Motor neuron (in vitro differentiated cells): ENCODE measurements around the gene PPP1R3F. TPM values are rescaled to one million over a fixed set of nuclear protein-coding genes. Genes with fewer than 3 reads are reported as not detected.

Source experiments
- ATAC-seq, 8 experiments: fragments of 200-7000 bp; cut with Tn5 transposase; replicated peaks in 6 of 8; 2 replicates each; pipeline ENCODE4 v1.8.0; 2021; ENCODE audit warnings: mild to moderate bottlenecking in 8 of 8, moderate library complexity in 8 of 8
- H3K27ac ChIP-seq, 2 donors: fragments of 250-450 bp; sonication (Bioruptor Pico); 2 replicates each; pipeline ENCODE4 v1.9.0; 2021; ENCODE audit warnings: antibody characterized with exemption in 2 of 2, mild to moderate bottlenecking in 2 of 2, moderate library complexity in 1 of 2
- H3K4me1 ChIP-seq, 2 donors: fragments of 250-450 bp; sonication (Bioruptor Pico); replicated peaks in 1 of 2; 2 replicates each; pipeline ENCODE4 v1.6.1; 2021; ENCODE audit warnings: antibody characterized with exemption in 2 of 2, mild to moderate bottlenecking in 2 of 2, moderate library complexity in 1 of 2
- H3K4me3 ChIP-seq, 5 donors: fragments of 250-450 bp; sonication (Bioruptor Pico); 2 replicates each; pipeline ENCODE4 v1.9.0; 2021; ENCODE audit warnings: antibody characterized with exemption in 5 of 5, mild to moderate bottlenecking in 5 of 5, moderate library complexity in 4 of 5
- WGBS, 10 experiments: fragments of 450-650 bp; shearing (Covaris generic); methylation state at CpG; one replicate each; pipeline ENCODE4 v1.0.0; 2022; 5-methylcytosine and 5-hydroxymethylcytosine counted together
- in situ Hi-C, 9 experiments: fragments of 400-800 bp; cut with MboI; loops; one replicate each; pipeline ENCODE4 v1.15.0; 2021; ENCODE audit warnings: low sequenced_read_pairs in 9 of 9, low pct_unique_long_range_greater_than_20kb in 2 of 9; ENCODE audit not compliant: unreplicated experiment in 9 of 9
- total RNA-seq, 8 experiments: library from RNA; unstranded; fragments of 300-600 nt; gene quantifications; 2 replicates each; pipeline versions ENCODE4 v1.2.3 to v1.2.4, GENCODE V29; 2022

The PPP1R3F gene
- total RNA-seq, 8 experiments from 2014 or later: 3.8 to 16.1 (median 11.2) TPM

DNA sequence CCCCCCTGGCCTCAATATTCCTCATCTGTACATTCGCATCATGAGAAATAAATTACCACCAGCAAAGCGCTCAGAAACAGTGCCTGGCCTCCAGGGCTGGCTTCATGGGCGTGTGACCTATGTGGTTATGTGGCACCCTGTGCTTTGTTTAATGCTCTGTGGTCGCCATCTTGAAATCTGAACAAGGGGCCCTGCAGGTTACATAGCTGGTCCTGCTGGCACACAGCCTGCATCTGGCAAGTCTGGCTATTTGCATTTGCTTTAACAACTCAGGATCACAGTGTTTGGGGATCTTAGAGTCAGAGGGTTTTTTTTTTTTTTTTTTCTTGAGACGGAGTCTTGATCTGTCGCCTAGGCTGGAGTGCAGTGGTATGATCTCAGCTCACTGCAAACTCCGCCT is 15.0 kb upstream of the PPP1R3F start:
- peak in 2 of 8 experiments; percentile 18 to 55 for ATAC-seq
- no peak overlapping the region for H3K27ac ChIP-seq
- in situ Hi-C loops: no loop called here
- H3K4me3 ChIP-seq: no peak overlapping the region
- WGBS, 10 experiments: 20 to 80% (median 67%) methylated on average over 1 to 5 of the region's 7 CpGs; no CpG with 5 or more reads in 7 of the 10 experiments
- H3K4me1 ChIP-seq: no peaks in the 10 kb centered on the region

GRCh38 chrX:49256268-49256995 is 13.2 kb upstream of the PPP1R3F start:
- Histone ChIP-seq H3K4me1 (no peaks in the 10 kb centered on the region), H3K4me3 (no peak overlapping the region), H3K27ac (no peak overlapping the region)
- 79% methylated on average over 2 of the region's 9 CpGs; no CpG with 5 or more reads in 9 of the 10 experiments for WGBS, 10 experiments
- ATAC-seq: no peak
- in situ Hi-C loops: no loop called here

DNA sequence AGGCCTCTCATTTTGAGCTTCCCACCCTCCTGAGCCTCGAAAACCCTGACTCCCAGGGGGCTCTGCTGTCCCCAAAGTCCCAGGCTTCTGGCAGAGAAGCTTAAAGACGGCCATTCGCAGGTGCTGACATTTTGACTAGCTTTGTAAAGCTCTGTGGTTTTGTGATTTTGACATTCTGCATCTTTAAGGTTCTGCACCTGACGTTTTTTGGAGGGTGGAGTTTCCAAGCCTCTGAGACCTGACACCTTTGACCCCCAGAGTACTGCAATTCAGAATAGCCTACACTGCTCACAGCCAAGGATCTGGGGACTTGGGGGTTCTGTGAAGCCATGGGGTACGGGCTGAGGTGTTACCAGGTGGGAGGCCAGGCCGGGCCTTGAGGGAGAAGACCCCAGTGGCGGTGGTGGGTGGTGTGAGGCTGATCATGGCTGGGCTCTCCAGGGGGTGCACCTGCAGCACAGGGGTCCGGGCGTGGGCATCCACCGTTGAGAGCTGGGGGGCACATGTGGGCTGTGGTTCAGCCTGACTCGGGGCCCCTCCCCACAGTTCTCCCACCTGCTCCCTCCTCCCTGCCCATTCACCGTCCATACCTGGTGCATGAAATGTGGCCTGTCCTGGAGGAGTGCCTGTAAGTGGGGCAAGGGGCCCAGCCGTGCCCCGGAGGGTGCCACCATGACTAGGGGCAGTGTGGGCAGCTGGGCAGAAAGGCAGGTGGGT is 12.4 kb upstream of the PPP1R3F start:
- WGBS, 10 experiments: 11 to 70% methylated on average over 2 to 3 of the region's 14 CpGs; no CpG with 5 or more reads in 8 of the 10 experiments
- H3K27ac ChIP-seq: no peak overlapping the region
- H3K4me3 ChIP-seq: no peak overlapping the region
- no peak for ATAC-seq
- in situ Hi-C loops: no loop called here
- no peaks in the 10 kb centered on the region for H3K4me1 ChIP-seq

DNA sequence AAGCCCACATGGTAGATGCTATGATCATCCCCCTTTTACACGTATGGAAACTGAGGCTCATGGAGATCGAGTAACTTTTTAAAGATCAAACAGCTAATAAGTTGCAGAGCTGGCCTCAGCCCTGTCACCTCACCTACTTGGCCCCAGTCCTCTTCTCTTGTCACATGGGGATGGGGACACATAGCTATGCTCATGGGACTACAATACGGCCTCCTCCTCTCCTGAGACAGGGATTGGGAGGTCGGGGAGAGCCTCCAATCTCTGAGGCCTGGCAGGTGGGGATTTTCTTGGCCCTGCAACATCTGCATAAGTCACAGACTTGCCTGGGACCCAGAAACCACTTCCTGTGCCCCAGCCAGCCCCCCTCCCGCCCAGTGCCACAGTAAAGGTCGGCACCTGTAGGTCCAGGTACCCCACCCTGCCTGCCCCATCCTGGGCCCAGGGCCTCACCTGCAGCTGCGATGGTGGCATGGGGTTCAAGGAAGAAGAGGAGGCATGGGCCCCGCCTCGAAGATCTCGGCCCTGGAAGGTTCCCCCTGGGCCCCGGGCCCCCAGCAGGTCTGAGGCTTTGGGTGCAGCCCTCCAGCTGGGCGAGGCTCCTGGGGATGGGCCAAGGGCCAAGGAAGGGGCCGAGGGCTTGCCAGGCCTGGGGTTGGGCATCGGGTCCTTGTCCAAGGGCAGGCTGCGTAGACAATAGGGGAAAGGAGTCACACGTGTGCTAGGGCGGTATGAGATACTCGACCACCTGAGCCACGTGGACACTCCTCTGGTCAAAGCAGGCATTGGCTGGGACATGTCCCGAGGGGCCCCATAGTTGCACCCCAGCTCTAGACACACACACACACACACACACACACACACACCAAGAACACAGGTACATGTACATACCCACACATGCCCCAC is 11.5 kb upstream of the PPP1R3F start:
- no peak overlapping the region for H3K27ac ChIP-seq
- no CpG with 5 or more reads among the region's 20 CpGs for WGBS, 10 experiments
- no peak for ATAC-seq
- in situ Hi-C loops: no loop called here
- H3K4me3 ChIP-seq: no peak overlapping the region
- no peaks in the 10 kb centered on the region for H3K4me1 ChIP-seq

DNA sequence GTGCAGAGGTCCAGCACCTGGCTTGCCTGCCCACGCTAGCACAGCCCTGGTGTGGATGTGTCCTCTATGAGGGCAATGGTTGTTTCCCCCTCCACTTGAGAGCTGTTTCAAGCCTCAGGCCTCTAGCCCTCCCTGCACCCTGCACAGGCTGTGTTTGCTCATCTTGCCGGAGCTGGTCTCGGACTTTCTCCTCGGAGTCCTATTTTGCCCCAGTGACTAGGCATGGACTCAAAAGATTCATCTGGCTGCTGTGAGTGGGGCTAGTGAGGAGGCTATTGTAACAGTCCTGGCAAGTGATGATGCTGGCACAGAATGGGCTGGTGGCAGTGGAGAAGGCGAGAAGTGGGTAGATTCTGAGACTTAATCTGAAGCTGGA is 10.9 kb upstream of the PPP1R3F start:
- Histone ChIP-seq H3K4me3 (no peak overlapping the region), H3K4me1 (no peaks in the 10 kb centered on the region), H3K27ac (no peak overlapping the region)
- in situ Hi-C loops: no loop called here
- ATAC-seq: no peak
- WGBS, 10 experiments: 40 to 56% methylated on average over 2 to 4 of the region's 5 CpGs; no CpG with 5 or more reads in 8 of the 10 experiments

GRCh38 chrX:49260221-49260985 is 9.2 kb upstream of the PPP1R3F start:
- 17 to 40% methylated on average over 1 of the region's 17 CpGs; no CpG with 5 or more reads in 8 of the 10 experiments for WGBS, 10 experiments
- no peak overlapping the region for H3K27ac ChIP-seq
- in situ Hi-C loops: no loop called here
- H3K4me3 ChIP-seq: no peak overlapping the region
- no peaks in the 10 kb centered on the region for H3K4me1 ChIP-seq
- ATAC-seq: no peak

DNA sequence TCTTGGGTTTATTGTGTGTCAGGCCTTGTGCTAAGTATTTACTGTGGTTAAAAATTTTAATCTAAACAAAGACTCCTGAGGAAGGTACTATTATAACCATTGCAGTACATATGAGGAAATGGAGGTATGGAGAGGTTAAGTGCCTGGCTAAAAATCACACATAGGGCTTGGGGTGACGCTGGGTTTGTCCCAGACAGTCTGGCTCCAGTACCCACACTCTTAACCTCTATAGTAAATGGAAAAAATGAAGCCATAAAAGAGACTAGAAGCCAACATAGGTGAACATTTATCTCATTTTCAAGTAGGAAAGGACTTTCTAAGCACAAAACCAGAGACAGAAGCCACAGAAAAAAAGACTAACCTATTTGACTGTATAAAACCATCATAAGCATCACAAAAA is 7.0 kb upstream of the PPP1R3F start:
- in situ Hi-C loops: no loop called here
- 0 to 44% (median 0%) methylated on average over 1 of the region's 1 CpG; no CpG with 5 or more reads in 7 of the 10 experiments for WGBS, 10 experiments
- no peak for ATAC-seq

DNA sequence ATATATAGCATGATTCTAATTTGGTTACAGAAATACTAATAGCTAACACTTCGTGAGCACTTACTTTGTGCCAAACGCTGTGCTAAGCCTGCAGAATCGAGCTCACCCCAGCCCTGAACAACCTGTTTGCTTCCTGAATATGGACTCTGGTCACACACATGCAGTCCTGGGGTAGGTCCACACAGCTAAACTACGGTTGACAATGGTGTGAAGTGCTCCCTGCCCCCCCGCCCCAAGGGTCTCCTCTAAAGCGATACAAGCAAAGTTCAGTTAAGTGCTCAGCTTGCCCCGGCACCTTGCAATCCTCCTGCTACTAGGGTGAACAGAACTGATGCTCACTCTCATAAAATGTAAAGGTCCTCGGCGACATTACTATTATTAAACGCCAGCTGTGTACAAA is 6.0 kb upstream of the PPP1R3F start:
- in situ Hi-C loops: no loop called here
- Histone ChIP-seq H3K27ac (no peak overlapping the region), H3K4me3 (no peak overlapping the region), H3K4me1 (peaks cover 0 to 4% of the 10 kb centered on the region in 2 donors)
- no peak for ATAC-seq
- WGBS, 10 experiments: 0 to 80% (median 51%) methylated on average over 1 to 10 of the region's 10 CpGs; no CpG with 5 or more reads in 7 of the 10 experiments

More for the DNA sequence above, 7.0 kb upstream of the PPP1R3F start:
- Histone ChIP-seq H3K27ac (no peak overlapping the region), H3K4me3 (no peak overlapping the region), H3K4me1 (no peaks in the 10 kb centered on the region)

DNA sequence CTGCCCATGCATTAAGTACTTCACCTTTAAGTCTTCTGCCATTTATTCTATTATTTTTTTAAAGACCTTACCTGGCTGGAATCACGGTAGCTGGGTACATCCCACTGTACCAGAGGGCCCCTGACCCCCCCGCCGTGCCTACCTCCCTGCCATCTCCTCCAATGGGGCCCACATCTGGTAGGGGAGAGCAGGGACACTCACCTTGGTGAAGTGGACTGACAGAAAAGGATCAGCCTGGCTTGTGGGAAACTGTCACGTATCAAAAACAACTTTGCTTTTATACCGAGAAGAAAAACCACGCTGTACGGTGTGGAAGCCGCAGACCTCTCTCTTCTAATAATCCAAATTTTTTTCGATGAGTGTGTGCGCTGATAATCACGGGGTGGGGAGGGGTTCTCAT is 5.1 kb upstream of the PPP1R3F start, which contains the start of gene FOXP3:
Gene FOXP3 (minus strand): TSS at position 251 of the 400 bp plus-strand sequence. CDS start 6,205 bp downstream, outside the sequence.
- no peak for ATAC-seq
- in situ Hi-C loops: no loop called here
- H3K4me3 ChIP-seq: no peak within 1 kb of the TSS
- WGBS, 10 experiments: 61 to 100% (median 83%) methylated on average over 1 to 6 of the region's 11 CpGs; no CpG with 5 or more reads in 7 of the 10 experiments
- no peak within 1 kb of the TSS for H3K27ac ChIP-seq
- peaks cover 0 to 4% of the 10 kb centered on the region in 2 donors for H3K4me1 ChIP-seq

DNA sequence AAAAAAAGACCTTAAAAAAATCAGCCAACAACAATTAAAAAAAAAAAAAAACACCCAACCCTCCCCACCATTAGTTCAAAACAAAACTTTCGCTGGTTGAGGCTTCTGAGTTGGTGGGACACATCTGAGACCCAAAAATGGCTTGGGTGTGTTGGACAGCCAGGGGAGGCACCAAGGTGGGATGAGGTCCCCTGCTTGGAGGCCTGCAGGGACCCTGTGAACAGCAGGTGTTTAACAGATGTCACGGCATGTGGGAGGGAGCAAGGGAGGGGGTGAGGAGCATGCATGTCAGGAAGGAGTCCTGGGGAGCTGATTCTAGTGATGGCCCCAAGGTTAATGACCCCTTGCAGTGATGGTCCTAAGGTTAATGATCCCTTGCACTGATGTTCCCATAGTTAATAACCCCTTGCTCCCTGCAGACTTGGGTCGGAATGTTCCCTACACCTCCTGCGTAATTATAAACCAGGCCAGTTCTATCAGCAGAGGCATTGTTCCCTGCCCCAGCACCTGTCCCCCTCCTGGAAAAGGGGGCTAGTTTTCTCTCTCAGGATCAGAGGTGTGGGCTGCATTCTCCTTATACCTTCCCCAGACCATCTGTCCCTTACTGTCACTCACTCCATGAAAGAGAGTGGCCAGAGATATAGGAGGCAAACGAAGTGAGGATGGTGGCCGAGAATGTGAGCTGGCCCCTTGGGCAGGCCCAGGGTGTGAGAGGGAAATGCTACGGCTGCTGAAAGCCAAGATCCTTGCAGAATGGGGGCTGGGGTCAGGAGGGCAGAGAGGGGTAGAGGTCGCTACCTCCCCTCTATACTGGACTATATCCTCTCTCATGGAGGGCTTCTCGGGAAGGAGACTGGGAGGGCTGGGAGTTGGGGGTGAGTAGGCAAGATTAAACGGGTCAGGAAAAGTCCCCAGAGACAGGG is 2.8 kb upstream of the PPP1R3F start:
- WGBS, 10 experiments: 8 to 100% (median 44%) methylated on average over 1 to 4 of the region's 10 CpGs; no CpG with 5 or more reads in 4 of the 10 experiments
- ATAC-seq: no peak
- in situ Hi-C loops: no loop called here
- Histone ChIP-seq H3K4me1 (peaks cover 14 to 15% of the 10 kb centered on the region in 2 donors), H3K4me3 (no peak overlapping the region), H3K27ac (no peak overlapping the region)

DNA sequence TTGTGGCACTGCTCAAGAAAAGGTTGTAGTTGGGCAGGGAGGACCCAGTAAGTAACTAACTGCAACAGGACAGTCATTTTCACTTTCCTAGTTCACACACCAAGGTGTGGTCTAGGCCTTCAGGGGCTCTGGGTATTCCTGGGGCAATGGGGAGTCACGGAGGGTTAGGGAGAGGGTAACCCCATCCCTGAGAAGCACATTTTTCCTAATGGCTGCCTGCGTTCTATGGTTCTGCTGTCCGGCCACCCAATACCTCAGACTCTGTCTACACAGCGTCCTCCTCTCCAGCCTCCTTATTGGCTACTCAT is 937 bp upstream of the PPP1R3F start:
- in situ Hi-C loops: no loop called here
- peak overlapping the region; percentile 89 for H3K27ac ChIP-seq
- 14% methylated on average over 1 of the region's 4 CpGs; no CpG with 5 or more reads in 9 of the 10 experiments for WGBS, 10 experiments

More for the DNA sequence above, 937 bp upstream of the PPP1R3F start:
- peak overlapping the region; percentile 40 to 75 (median 45) for H3K4me3 ChIP-seq
- H3K4me1 ChIP-seq: peaks cover 21 to 25% of the 10 kb centered on the region in 2 donors
- no peak for ATAC-seq
